GM10248 (cell line): ENCODE results near the gene GPRIN3.

Experiments
- CTCF ChIA-PET: fragments of 300-600 bp; sonication (Branson Sonifier 250); formaldehyde crosslinking; extraction: SDS; loops from one replicate; lab custom pipeline; 2021; ENCODE audit warnings: antibody characterized with exemption; lab: Yijun Ruan, JAX
- POLR2A ChIA-PET: fragments of 350-650 bp; sonication (Branson Sonifier 250); formaldehyde crosslinking; extraction: SDS; loops from one replicate; lab custom pipeline; 2020; ENCODE audit warnings: antibody characterized with exemption; lab: Yijun Ruan, JAX
- DNase-seq: peaks from one replicate; pipeline ENCODE4 v3.0.0; 2012; ENCODE audit errors: extremely low spot score
- TF ChIP-seq, protein P1 (sequence below): IDR thresholded peaks from 2 replicates; pipeline ENCODE4 v1.5.1; 2012; ENCODE audit warnings: mild to moderate bottlenecking, low read depth; ENCODE audit errors: extremely low read depth, missing control alignments, control extremely low read depth

The GPRIN3 gene

DNA sequence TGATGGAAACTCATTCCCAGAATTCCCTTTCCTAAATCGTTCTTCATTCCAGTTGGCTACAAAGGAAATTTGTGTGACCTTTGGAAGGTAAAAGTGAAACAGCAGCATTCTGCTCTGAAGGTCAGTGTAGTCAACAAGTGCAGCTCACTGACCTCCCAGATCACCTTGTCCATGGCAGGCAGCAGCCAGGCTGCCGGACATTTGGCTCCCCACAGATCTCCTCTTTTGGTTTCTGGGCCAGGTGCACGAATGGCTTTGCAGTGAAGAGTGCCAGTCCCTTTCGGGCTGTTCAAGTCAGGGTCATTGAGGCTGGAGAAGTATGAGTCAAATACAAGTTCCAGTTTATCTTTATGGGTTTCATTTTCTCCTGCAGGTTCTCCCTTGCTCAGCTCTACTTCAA, 14.3 kb downstream of the GPRIN3 start:
- TF ChIP-seq, protein P1, sequence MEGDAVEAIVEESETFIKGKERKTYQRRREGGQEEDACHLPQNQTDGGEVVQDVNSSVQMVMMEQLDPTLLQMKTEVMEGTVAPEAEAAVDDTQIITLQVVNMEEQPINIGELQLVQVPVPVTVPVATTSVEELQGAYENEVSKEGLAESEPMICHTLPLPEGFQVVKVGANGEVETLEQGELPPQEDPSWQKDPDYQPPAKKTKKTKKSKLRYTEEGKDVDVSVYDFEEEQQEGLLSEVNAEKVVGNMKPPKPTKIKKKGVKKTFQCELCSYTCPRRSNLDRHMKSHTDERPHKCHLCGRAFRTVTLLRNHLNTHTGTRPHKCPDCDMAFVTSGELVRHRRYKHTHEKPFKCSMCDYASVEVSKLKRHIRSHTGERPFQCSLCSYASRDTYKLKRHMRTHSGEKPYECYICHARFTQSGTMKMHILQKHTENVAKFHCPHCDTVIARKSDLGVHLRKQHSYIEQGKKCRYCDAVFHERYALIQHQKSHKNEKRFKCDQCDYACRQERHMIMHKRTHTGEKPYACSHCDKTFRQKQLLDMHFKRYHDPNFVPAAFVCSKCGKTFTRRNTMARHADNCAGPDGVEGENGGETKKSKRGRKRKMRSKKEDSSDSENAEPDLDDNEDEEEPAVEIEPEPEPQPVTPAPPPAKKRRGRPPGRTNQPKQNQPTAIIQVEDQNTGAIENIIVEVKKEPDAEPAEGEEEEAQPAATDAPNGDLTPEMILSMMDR: no peak
- DNase-seq: no peak
- CTCF ChIA-PET: interaction anchor here (1.0 to 1.1 kb wide), 2 partner anchors 13 to 19 kb away, joined by 3 read pairs; no protein-coding TSS in a partner anchor
- POLR2A ChIA-PET: no interaction called here

DNA sequence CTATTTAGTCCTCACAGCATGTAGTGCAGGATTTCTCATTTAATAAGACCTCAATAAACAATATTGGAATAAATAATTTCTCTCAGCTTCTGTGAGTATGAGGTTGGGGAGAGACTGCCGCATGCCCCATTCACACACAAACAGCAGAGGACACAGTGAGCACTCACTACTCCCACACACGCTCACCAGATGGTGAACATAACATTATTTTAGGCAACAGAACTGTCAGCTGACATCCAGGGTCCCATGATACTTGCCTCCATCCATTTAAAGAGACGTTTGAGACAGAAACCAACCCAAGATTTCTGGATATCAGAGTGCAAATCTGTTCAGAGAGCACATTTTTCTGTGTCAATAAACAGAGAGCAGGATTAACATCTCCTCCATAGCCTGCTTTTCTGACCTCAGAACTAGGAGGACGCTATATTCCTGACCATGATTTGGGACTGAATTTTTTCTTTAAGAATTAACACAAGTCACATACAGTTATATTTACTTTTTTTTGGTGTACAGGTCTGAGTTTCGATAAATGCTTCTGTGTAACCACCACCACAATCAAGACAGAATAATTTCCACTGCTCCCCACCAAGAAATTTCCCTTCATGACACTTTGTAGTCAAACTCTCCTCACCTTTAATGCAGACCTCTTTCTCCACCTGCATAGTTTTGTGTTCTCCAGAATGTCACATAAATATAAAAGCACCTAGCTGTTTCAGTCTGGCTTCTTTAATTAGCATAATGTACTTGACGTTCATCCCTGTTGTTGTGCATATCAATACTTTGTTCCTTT, 16.7 kb downstream of the GPRIN3 start:
- DNase-seq: no peak
- ChIA-PET POLR2A (no interaction called here), CTCF (interaction anchor here (1.4 kb wide), 1 partner anchor 17 kb away, joined by 3 read pairs; the partner anchor contains the start of gene GPRIN3)
- TF ChIP-seq, protein P1: no peak

DNA sequence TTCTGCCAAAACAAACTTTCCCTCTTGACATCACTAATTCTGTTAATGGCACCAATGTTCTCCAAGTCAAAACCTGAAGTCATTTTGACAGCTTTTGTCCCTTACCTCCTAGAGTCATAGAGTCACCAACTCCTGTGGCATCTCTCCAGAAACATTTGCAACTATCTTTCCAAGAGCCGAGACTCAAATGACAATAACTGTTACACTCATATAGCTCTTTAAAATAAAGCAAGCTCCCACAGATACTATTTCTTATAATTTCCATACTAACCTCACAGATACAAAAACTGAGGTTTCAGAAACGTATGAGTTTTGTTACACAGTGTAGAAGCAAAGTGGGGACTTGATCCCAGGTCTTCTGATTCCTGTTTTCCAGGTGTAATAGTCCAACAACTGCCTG, 18.3 kb downstream of the GPRIN3 start:
- CTCF ChIA-PET: interaction anchor here (1.1 to 2.7 kb wide), 2 partner anchors 9 to 31 kb away, joined by 3 to 7 read pairs; no protein-coding TSS in a partner anchor
- POLR2A ChIA-PET: no interaction called here
- TF ChIP-seq, protein P1: no peak
- DNase-seq: no peak

DNA sequence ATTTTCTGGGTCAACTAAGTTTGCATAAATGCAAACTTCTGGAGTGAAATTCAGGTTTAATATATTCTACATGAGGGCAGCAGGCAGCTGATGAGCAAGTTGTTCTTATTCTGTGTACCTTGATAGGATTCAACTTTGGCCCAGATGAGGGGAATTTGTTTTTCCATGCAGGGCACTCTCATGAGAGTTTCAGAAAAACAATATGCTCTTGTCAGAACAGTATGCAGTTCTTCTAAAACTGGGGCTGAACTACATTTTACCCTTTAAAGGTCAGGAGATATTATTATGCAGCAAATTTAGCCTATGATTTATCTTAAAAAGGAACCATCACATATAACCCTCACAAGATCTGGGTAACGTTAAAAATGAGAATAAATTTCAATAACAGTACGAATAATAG, 19.2 kb downstream of the GPRIN3 start:
- no peak for DNase-seq
- CTCF ChIA-PET: interaction anchor here (1.1 to 2.7 kb wide), 3 partner anchors 10 to 33 kb away, joined by 3 to 7 read pairs (median 4); no protein-coding TSS in a partner anchor
- TF ChIP-seq, protein P1: no peak
- POLR2A ChIA-PET: no interaction called here

DNA sequence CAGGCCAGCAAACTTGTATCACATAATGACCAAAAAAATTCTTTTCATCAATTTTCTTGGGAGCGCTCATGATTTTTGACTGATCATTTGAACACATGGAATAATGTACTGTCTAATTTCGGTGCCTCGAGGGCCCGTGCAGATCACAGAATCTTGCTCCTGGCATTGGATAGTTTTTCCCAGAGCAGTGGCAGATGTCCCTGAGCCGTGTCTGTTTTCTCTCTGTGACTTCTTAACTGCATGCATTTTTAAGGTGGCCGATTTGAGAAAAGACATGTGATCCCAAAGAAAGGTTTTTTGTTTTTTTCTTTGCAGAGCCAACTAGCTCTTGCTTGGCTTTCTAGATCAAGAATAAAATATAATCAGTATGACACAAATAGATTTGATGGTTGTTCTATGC, 19.7 kb downstream of the GPRIN3 start:
- TF ChIP-seq, protein P1: no peak
- POLR2A ChIA-PET: no interaction called here
- no peak for DNase-seq
- CTCF ChIA-PET: interaction anchor here (1.9 to 2.7 kb wide), 2 partner anchors 10 to 33 kb away, joined by 4 to 7 read pairs; no protein-coding TSS in a partner anchor

DNA sequence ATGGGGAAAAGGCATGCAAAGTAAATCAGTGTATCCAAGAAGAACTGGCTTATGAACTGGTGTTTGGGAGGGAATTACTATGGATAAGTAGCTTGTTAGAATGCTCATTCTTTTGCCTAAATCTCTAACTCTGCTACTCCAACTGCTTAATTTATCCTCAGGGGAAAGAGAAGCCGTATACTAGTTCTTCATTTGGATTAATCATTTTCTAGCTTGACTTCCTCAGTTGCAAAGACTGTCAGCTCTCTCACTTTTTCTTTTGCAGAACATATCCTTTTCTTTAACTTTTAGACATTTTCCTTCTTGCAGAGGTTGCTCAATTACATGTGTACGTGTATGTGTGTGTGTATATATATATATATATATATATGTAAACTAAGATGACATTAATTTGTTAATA, 21.9 kb downstream of the GPRIN3 start:
- POLR2A ChIA-PET: no interaction called here
- TF ChIP-seq, protein P1: no peak
- CTCF ChIA-PET: interaction anchor here (1.0 to 1.9 kb wide), 5 partner anchors 9 to 36 kb away, joined by 3 to 5 read pairs (median 4); no protein-coding TSS in a partner anchor
- no peak for DNase-seq
